ENCODE data around the gene OR2L3. TPM values are rescaled to one million over a fixed set of nuclear protein-coding genes. Genes with fewer than 3 reads are reported as not detected.

The OR2L3 gene
- total RNA-seq, result not detected

- ATAC-seq (ENCODE audit: low FRiP score), result no peak
- no peak for TF ChIP-seq CTCF (IDR thresholded peaks at IDR 0.05)
- DNase-seq (ENCODE audit: low spot score), result no peak
Observed at GRCh38 chr1:248046536-248046935, at the start of gene OR2L3. Gene OR2L3, plus strand, starts transcription at chr1:248046836. Its CDS starts 13,846 bp downstream, at chr1:248060682.

GRCh38 chr1:247998811-247999210 lies 47.8 kb upstream of the OR2L3 start:
- DNase-seq (ENCODE audit: low spot score) (no peak), ATAC-seq (ENCODE audit: low FRiP score) (no peak)
- TF ChIP-seq CTCF (IDR thresholded peaks at IDR 0.05), result no peak

- TF ChIP-seq CTCF (IDR thresholded peaks at IDR 0.05), result no peak
- DNase-seq (ENCODE audit: low spot score), result no peak
- ATAC-seq (ENCODE audit: low FRiP score), result no peak
Observed at GRCh38 chr1:248000169-248000568, 46.5 kb upstream of the OR2L3 start.

- DNase-seq (ENCODE audit: low spot score) (no peak), ATAC-seq (ENCODE audit: low FRiP score) (no peak)
- no peak for TF ChIP-seq CTCF (IDR thresholded peaks at IDR 0.05)
Observed at GRCh38 chr1:248007778-248008177, 38.9 kb upstream of the OR2L3 start.

- ATAC-seq (ENCODE audit: low FRiP score), result no peak
- no peak for TF ChIP-seq CTCF (IDR thresholded peaks at IDR 0.05)
- no peak for DNase-seq (ENCODE audit: low spot score)
Observed at GRCh38 chr1:248009681-248010080, 37.0 kb upstream of the OR2L3 start.

GRCh38 chr1:248013229-248013710 lies 33.4 kb upstream of the OR2L3 start, which contains the start of gene OR2L5:
Gene OR2L5, plus strand, starts transcription at chr1:248013660. Its CDS starts 8,288 bp downstream, at chr1:248021948.
- ATAC-seq (ENCODE audit: low FRiP score) (no peak), DNase-seq (ENCODE audit: low spot score) (no peak)
- TF ChIP-seq CTCF (IDR thresholded peaks at IDR 0.05), result no peak

- TF ChIP-seq CTCF (IDR thresholded peaks at IDR 0.05), result no peak
- ATAC-seq (ENCODE audit: low FRiP score) (no peak), DNase-seq (ENCODE audit: low spot score) (no peak)
Observed at GRCh38 chr1:248015803-248016202, 30.8 kb upstream of the OR2L3 start.

Data from omental fat pad (tissue), 4 donors.